Breast epithelium (tissue), 4 donors: ENCODE data around the gene HLA-DPA1. TPM values are rescaled to one million over a fixed set of nuclear protein-coding genes. Genes with fewer than 3 reads are reported as not detected.
A peak's percentile ranks its signal among the peaks of the same experiment; 100 is the strongest.

ENCODE experiments used
- DNase-seq, 2 donors: peaks; one replicate each; pipeline ENCODE4 v3.0.0-alpha.2; 2019; ENCODE audit warnings: low spot score in 2 of 2
- H3K27ac ChIP-seq, 2 donors: fragments of 200-600 bp; sonication (generic) in 1 of 2; one replicate each; pipeline ENCODE4 v1.5.1; 2016 to 2019; ENCODE audit warnings: mild to moderate bottlenecking in 1 of 2
- H3K27me3 ChIP-seq, 2 donors: fragments of 200-600 bp; sonication (generic) in 1 of 2; one replicate each; pipeline versions ENCODE4 v1.5.1 to v1.6.0; 2017 to 2019; ENCODE audit warnings: control low read depth in 1 of 2, mild to moderate bottlenecking in 1 of 2
- H3K36me3 ChIP-seq: fragments of 200-600 bp; one replicate; pipeline ENCODE4 v1.5.1; 2019
- H3K4me1 ChIP-seq, 2 donors: fragments of 200-600 bp; sonication (generic); one replicate each; pipeline ENCODE4 v1.5.1; 2016 to 2019; ENCODE audit warnings: control low read depth in 1 of 2
- H3K4me3 ChIP-seq, 3 donors: fragments of 200-600 bp; sonication (generic); 1 replicate in 2 of 3; 2 replicates in 1 of 3; pipeline ENCODE4 v1.5.1; 2016 to 2019; ENCODE audit warnings: mild to moderate bottlenecking in 3 of 3, moderate library complexity in 2 of 3
- H3K9me3 ChIP-seq, 2 donors: fragments of 200-600 bp; sonication (generic) in 1 of 2; one replicate each; pipeline ENCODE4 v1.5.1; 2016 to 2019; ENCODE audit warnings: control low read depth in 1 of 2
- CTCF ChIP-seq, 3 donors: fragments of 450-650 bp; IDR thresholded peaks; one replicate each; pipeline ENCODE4 v1.5.1; 2016 to 2017; ENCODE audit warnings: antibody characterized with exemption in 3 of 3, mild to moderate bottlenecking in 3 of 3, moderate library complexity in 3 of 3
- POLR2A ChIP-seq: fragments of 450-650 bp; IDR thresholded peaks from one replicate; pipeline ENCODE4 v1.6.1; 2016; ENCODE audit warnings: antibody characterized with exemption, mild to moderate bottlenecking, moderate library complexity
- POLR2AphosphoS5 ChIP-seq, 3 donors: sonication (generic); formaldehyde crosslinking; IDR thresholded peaks; one replicate each; pipeline ENCODE4 v1.6.1; 2017; ENCODE audit warnings: antibody characterized with exemption in 3 of 3
- intact Hi-C: fragments of 100-400 bp; cut with DNase I; formaldehyde crosslinking; loops from one replicate; pipeline ENCODE4 v1.15.1; 2023; ENCODE audit warnings: low total_unique reads
- total RNA-seq, 3 donors: library from RNA; depleted of rRNA; stranded (reverse); fragments of >200 nt; gene quantifications; one replicate each; pipeline ENCODE4 v1.1.0, GENCODE V29; 2016

The HLA-DPA1 gene
- total RNA-seq, 3 donors from 2014 or later: 51.8 to 116 (median 75.4) TPM

DNA sequence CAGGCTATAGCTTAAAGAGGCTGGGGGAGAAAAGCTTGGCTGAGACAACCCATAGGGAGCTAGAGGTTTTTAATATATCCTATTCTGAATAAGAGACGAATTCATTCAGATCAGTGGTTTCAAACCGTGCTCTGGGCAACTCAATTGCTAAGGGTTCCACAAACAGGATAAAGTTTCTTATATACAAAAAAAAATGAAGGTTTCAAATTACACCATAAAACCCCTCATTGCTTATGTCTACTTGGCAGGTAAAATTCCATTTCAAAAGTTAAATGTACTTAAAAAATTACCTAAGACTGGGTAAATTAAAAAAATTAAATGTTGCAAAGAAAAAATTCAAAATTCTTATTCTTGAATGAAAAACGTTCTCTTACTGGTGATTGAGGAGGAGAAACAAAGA, 5.0 kb upstream of the HLA-DPA1 start:
- TF ChIP-seq CTCF (IDR thresholded peaks at IDR 0.05): no peak
- no peak for TF ChIP-seq POLR2AphosphoS5 (IDR thresholded peaks at IDR 0.05)
- TF ChIP-seq POLR2A: no peak
- intact Hi-C loops: no loop called here
- no peak overlapping the region for H3K27ac ChIP-seq
- DNase-seq: no peak
- no peak overlapping the region for H3K4me3 ChIP-seq
- H3K27me3 ChIP-seq: no peaks in the 10 kb centered on the region
- H3K4me1 ChIP-seq: no peaks in the 10 kb centered on the region
- H3K9me3 ChIP-seq: no peaks in the 10 kb centered on the region
- H3K36me3 ChIP-seq: no peaks in the 10 kb centered on the region

- Histone ChIP-seq H3K27me3 (no peaks in the 10 kb centered on the region), H3K36me3 (no peaks in the 10 kb centered on the region), H3K4me3 (peak overlapping the region in 1 of 3 donors; percentile 7), H3K9me3 (no peaks in the 10 kb centered on the region), H3K4me1 (no peaks in the 10 kb centered on the region), H3K27ac (no peak overlapping the region)
- TF ChIP-seq POLR2A (no peak), POLR2AphosphoS5 (IDR thresholded peaks at IDR 0.05) (no peak), CTCF (IDR thresholded peaks at IDR 0.05) (no peak)
- intact Hi-C loops: no loop called here
- DNase-seq: no peak
Measured at GRCh38 chr6:33077908-33078307, 4.5 kb upstream of the HLA-DPA1 start.

DNA sequence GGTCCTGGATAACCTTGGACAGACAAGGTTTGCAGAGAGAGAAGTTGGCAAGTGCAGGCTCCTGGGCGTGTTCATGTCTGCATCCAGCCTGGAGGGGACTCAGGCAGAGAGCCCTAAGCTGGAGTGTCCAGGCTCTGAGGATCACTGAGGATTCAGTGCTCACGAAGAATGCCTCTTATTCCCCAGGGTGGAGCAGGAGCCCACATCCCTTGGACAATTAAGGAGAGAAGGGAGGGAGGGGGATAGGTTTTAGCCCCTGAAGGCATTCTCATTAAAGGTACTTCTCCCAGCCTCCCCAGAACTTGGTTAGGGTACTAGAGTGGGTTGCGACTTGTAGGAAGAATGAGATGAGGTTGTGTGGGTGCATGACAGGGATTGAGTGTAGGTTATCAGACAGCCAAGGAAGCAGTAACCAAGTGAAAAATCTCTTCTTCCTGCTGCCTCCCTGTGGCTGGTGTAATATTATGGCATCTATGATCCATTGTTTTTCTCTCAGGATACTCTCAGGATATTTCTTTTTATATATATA, 3.0 kb upstream of the HLA-DPA1 start:
- no peaks in the 10 kb centered on the region for H3K27me3 ChIP-seq
- H3K4me1 ChIP-seq: no peaks in the 10 kb centered on the region
- intact Hi-C loops: no loop called here
- H3K4me3 ChIP-seq: peak overlapping the region; percentile 31 to 55 (median 33)
- no peak for DNase-seq
- no peaks in the 10 kb centered on the region for H3K36me3 ChIP-seq
- TF ChIP-seq CTCF (IDR thresholded peaks at IDR 0.05) (no peak), POLR2AphosphoS5 (IDR thresholded peaks at IDR 0.05) (no peak), POLR2A (no peak)
- no peaks in the 10 kb centered on the region for H3K9me3 ChIP-seq
- peak overlapping the region in 1 of 2 donors; percentile 48 for H3K27ac ChIP-seq

DNA sequence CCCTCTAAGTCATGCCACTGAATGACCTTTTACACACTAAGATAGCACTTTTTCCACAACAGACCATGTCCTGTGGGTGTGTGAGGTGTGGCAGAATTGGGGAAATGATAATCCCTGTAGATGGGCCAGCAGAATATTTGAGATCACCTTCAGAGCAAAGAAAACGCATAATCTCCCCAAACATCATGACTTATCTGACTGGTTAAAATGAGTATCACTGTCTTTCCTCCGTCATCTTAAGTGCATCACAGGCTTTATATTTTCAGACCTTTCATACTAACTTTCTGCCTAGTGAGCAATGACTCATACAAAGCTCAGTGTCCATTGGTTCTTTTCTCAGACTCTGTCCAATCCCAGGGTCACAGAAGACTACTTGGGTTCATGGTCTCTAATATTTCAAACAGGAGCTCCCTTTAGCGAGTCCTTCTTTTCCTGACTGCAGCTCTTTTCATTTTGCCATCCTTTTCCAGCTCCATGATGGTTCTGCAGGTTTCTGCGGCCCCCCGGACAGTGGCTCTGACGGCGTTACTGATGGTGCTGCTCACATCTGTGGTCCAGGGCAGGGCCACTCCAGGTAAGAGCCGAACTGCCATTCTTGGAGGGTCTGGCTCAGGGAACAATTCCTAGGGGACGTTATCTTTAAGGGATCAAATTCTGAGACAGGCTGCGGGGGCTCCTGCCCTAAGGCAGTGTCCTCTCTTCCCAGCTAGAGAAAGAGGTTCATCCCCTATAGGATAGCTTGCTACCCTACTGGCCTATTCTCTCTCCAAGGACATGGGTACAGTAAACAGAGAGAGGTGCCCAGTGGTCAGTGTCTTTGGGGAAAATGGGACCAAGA, 2.3 kb upstream of the HLA-DPA1 start, which contains the start of gene HLA-DPB1:
TSS of gene HLA-DPB1 (plus strand) at position 423 of the 838 bp plus-strand sequence. CDS start at position 475, 52 bp downstream.
- no peaks in the 10 kb centered on the region for H3K9me3 ChIP-seq
- no peaks in the 10 kb centered on the region for H3K27me3 ChIP-seq
- H3K4me3 ChIP-seq: peak within 1 kb of the TSS; percentile 31 to 55 (median 33)
- no peak for DNase-seq
- H3K36me3 ChIP-seq: no peaks in the 10 kb centered on the region
- intact Hi-C loops: no loop called here
- H3K27ac ChIP-seq: peak within 1 kb of the TSS; percentile 34 to 75
- TF ChIP-seq POLR2AphosphoS5 (IDR thresholded peaks at IDR 0.05) (no peak), CTCF (IDR thresholded peaks at IDR 0.05) (no peak), POLR2A (no peak)
- H3K4me1 ChIP-seq: no peaks in the 10 kb centered on the region

DNA sequence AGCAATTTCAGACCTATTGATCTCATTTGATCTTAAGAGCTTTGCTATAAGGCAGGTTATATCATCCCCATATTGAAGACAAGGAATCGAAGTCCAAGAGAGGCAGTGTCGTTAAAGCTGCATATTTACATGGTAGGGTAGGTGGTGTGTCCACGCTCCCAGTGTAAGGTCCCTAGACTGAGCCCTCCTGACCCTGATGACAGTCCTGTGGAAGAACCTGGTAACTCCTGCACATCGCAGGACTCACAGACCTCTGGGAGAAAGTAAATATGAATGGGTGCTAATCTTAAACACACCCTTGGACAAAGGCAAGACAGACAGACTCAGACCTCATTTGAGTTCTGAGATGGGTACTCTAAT, 1.7 kb upstream of the HLA-DPA1 start:
- Histone ChIP-seq H3K36me3 (no peaks in the 10 kb centered on the region), H3K27me3 (no peaks in the 10 kb centered on the region), H3K4me3 (no peak overlapping the region), H3K27ac (peak overlapping the region; percentile 34 to 75), H3K4me1 (no peaks in the 10 kb centered on the region), H3K9me3 (no peaks in the 10 kb centered on the region)
- intact Hi-C loops: no loop called here
- TF ChIP-seq POLR2AphosphoS5 (IDR thresholded peaks at IDR 0.05) (no peak), POLR2A (no peak), CTCF (IDR thresholded peaks at IDR 0.05) (no peak)
- no peak for DNase-seq
